Measurements from ENCODE around the gene TRIM31.
"Not testable (repeated sequence)": the region's sequence is repeated elsewhere in the genome, so short reads cannot be mapped to it uniquely, and the experiment has no call there.

The TRIM31 gene

DNA sequence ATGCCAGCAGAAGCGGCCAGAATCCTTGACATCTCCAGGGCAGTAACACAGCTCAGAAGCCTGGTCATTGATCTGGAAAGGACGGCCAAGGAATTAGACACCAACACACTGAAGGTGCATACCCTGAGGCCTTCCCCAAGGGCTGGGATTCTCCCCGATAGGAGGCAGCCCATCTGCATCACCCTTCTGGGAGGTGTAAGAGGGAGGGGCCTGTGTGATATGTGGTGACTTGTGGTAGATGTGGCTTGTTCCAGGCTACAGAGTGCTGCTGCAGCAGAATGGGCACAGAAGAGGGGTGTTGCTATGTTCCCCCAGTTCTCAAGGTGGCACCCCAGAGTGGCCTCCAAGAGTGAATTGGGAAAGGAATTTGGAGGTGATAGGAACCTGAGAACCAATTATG lies 34.2 kb upstream of the TRIM31 start:
- DNase-seq, result no peak

GRCh38 chr6:30145818-30146217 lies 32.9 kb upstream of the TRIM31 start:
- DNase-seq, result no peak

- DNase-seq, result no peak
These were observed 31.9 kb upstream of the TRIM31 start for GRCh38 chr6:30144811-30145210.

DNA sequence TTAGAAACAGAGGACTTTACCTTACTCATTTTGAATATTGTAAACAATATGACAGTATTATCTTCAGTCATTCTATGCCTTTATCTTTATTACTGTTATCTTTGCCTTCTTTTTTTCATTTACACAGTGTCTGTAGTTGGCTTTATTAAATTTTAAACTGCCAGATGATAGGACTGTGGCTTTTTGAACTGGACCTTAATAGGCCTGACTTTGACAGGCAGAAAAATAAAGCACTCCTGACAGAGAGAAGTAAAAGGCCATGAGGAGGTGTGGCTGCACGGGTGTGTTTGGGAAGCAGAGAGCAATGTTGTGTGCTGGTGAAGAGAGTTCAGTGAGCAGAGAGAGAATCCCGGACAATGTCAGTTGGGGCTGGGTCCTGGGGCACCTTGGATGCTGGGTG lies 30.9 kb upstream of the TRIM31 start:
- no peak for DNase-seq

DNA sequence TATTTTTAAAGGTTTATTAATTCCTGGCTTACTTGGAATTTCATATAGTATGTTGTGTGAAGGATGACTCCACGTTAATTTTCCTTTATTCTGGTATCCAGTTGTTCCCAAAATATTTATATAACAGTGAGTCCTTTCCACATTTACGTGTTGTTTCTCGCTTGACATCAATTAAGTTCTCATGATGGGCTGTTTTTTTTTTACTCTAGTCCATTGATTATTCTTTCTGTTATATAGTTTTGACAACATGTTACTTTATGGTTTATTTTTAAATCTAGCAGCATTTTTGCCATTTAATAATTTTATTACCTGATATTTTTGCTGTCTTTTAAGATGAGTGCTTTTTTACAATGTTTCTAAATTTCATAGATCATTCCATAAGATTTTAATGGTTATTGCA lies 29.8 kb upstream of the TRIM31 start:
- no peak for DNase-seq

- not testable (repeated sequence) for DNase-seq
These were observed 27.4 kb upstream of the TRIM31 start for GRCh38 chr6:30140240-30140639.

DNA sequence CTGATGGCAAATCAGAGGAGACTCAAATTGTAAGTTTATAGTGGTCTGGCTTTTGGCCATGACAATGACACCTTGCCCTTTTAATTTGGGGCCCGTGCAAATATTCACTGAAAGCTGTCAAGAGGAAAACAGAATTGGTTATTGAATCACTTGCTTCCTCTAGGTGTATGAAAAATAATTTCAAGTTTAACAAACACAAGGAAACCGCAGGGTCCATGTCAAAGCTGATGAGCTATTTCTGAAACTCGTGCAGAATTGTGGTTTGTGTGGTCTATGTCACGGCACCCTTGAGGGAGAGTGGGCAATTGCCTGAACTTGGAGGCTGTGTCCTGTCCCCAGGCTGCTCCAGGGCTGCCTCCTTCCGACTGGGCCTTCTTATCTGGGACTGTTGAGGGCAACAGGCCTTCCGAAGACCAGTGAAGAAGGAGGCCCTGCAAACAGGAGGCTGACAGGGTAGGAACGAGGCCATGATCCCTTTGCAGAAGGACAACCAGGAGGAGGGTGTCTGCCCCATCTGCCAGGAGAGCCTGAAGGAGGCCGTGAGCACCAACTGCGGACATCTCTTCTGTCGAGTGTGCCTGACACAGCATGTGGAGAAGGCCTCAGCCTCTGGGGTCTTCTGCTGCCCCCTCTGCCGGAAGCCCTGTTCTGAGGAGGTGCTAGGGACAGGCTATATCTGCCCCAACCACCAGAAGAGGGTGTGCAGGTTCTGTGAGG lies 23.8 kb upstream of the TRIM31 start:
- DNase-seq, result peak; percentile 19

DNA sequence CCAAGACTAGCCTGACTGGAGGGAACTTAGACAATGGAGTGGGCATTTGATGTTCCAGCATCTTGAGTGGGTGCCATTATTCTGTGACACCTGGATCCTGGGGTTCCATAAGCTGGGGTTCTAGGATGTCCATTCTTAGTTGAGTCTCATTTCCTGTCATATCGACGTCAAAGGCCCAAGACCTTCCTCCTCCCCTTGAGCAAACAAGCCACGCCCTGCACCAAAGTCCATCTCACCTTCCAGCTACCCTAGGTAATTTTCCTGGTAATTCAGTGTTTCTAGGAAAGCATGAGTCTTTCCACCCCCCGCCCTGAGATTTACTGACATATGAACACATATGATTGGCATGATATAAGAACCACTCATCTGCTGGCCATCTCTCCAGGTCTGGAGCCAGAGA lies 22.9 kb upstream of the TRIM31 start, which contains the start of gene TRIM40:
Gene TRIM40, plus strand, starts transcription at position 384 of the 400 bp plus-strand sequence. CDS start 897 bp downstream, outside the sequence.
- DNase-seq, result no peak

DNA sequence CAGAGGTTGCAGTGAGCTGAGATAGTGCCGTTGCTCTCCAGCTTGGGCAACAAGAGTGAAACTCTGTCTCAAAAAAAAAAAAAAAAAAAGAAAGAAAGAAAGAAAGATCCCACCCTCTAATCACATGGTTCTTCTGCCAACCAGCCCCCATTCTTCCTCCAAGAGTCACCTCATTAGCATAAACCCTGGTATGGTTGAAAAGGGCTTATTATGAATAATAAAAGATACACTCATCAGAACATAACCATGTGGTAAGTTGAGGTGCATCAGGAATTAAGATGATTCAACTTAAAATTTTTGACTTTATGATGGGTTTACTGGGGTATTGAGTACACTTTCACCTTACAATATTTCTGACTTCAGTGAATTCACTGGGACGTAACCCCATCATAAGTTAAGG lies 22.3 kb upstream of the TRIM31 start:
- no peak for DNase-seq

GRCh38 chr6:30131947-30132497 lies 19.1 kb upstream of the TRIM31 start:
- no peak for DNase-seq

GRCh38 chr6:30130887-30131862 lies 18.3 kb upstream of the TRIM31 start:
- DNase-seq, result peak; percentile 73

DNA sequence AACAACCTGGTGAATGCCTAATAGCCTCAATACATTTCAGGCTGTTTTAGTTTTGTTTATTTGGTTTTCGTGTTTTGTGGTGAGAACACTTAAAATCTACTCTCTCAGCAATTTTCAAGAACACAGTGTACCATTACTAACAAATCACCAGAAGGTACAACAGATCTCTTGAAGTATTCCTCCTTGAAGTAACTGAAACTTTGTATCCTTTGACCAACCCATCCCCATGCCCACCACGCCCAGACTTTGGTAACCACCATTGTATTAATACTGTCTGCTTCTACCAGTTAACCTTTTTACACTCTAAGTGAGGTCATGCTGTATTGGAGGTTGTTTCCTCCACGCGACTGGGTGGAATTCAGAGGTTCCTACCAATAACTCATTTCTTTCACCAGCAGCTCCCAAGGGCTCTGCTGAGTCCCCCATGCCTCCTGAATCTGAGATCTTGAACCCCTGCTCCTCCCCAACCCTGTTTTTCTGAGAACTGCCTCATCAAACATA lies 17.3 kb upstream of the TRIM31 start:
- no peak for DNase-seq

- DNase-seq, result no peak
These were observed 16.6 kb upstream of the TRIM31 start for GRCh38 chr6:30129265-30130178.

DNA sequence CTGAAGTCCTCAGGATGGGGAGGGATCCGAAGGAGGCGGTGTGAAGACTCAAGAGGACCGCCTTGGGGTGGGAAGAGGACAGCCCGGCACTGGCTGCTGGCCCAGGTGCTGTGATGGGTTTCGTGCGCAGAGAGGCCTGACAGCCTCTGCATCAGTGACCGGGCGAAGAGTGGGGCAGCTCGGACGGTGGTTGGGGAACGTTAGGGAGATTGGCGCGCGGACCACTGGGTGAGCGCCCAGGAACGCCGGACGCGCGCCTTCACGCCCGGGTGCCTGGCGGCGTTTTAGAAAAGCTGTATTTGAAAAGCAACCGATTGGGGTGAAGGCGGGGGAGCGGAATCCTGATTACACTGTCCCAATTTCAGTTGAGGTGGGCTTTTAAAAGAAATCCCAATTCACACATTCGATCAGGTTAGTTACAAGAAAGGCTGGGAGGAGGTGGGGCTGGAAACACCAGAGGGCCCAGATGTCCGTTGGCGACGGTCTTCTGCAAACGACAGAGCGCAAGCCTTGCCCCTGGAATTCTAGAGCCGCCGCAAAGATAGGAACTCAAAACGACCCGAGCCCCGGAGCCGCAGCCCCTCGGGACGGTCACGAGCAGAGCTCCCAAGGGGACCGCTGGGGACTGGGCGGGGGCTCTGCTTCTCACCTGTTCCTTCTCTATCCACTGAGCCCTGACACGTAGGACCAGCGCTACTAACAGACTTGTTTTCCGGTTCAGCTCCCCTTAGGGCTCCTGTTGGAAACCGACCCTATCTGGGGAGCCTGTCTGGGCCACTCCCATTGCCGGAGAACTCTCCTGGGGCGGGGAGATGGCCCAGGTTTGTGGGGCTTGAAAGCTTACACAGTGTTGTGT lies 14.6 kb upstream of the TRIM31 start:
- no peak for DNase-seq

DNA sequence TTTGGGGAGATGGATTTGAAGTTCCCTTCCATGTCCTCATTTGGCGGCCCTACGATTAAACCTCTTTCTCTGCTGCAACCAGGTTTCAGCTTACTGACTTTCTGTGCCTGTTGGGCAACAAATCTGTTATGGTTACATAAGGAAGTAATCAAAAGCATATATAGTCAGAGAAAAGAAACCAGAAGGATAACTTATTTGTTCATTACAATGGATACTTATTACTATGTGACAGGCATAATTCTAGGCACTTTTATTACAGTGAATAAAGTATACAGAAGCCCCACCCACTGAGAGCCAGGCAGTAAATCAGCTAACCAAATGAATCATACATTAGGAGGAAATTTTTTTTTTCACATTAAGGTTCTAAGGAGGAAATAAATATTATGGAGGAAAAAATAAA lies 9.6 kb upstream of the TRIM31 start:
- DNase-seq, result no peak

GRCh38 chr6:30121446-30122366 lies 8.8 kb upstream of the TRIM31 start:
- no peak for DNase-seq

DNA sequence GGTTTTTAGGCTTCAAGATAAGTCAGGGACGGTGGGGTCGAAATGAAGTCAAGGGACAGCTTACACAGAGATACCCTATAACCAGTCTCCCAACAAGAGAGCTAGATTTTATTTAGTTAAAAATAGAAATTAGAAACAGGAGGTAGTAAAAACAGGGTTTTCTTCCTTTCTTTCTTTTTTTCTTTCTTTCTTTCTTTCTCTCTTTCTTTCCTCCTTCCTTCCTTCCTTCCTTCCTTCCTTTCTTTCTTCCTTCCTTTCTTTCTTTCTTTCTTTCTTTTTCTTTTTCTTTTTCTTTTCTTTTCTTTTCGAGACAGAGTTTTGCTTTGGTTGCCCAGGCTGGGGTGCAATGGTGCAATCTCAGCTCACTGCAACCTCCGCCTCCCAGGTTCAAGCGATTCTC lies 5.8 kb upstream of the TRIM31 start:
- DNase-seq, result not testable (repeated sequence)

- DNase-seq, result no peak
These were observed 3.8 kb upstream of the TRIM31 start for GRCh38 chr6:30116724-30117123.

- DNase-seq, result no peak
These were observed 951 bp upstream of the TRIM31 start for GRCh38 chr6:30113841-30114240.

- DNase-seq, result no peak
These were observed 392 bp downstream of the TRIM31 start for GRCh38 chr6:30112402-30112994.

All from stimulated activated CD4-positive, alpha-beta T cell treated with anti-CD3 and anti-CD28 coated beads, Interleukin-1b, Interleukin-23, amount 100 ng/mL, for 48 hours (primary cell).